Neural progenitor cell (in vitro differentiated cells): ENCODE measurements around the gene IARS2.

Experiments
- CTCF ChIP-seq: fragments of 200-600 bp; sonication (generic); IDR thresholded peaks from 2 replicates; pipeline ENCODE4 v1.5.1; 2017; ENCODE audit warnings: antibody characterized with exemption, mild to moderate bottlenecking
- EZH2 ChIP-seq: fragments of 200-600 bp; sonication (generic); IDR thresholded peaks from 2 replicates; pipeline ENCODE4 v1.6.1; 2017; ENCODE audit warnings: antibody characterized with exemption, mild to moderate bottlenecking, moderate library complexity
- EZH2phosphoT487 ChIP-seq: fragments of 200-600 bp; sonication (generic); IDR thresholded peaks from 2 replicates; pipeline ENCODE4 v1.6.1; 2017; ENCODE audit warnings: antibody characterized with exemption

- no peak for TF ChIP-seq CTCF
- TF ChIP-seq EZH2phosphoT487, result no peak
- no peak for TF ChIP-seq EZH2
These were observed 26.4 kb upstream of the IARS2 start for GRCh38 chr1:220067269-220068204.
